ENCODE data around the gene H1-8.
"Not testable (repeated sequence)": the region's sequence is repeated elsewhere in the genome, so short reads cannot be mapped to it uniquely, and the experiment has no call there.

H1-8 gene

DNA sequence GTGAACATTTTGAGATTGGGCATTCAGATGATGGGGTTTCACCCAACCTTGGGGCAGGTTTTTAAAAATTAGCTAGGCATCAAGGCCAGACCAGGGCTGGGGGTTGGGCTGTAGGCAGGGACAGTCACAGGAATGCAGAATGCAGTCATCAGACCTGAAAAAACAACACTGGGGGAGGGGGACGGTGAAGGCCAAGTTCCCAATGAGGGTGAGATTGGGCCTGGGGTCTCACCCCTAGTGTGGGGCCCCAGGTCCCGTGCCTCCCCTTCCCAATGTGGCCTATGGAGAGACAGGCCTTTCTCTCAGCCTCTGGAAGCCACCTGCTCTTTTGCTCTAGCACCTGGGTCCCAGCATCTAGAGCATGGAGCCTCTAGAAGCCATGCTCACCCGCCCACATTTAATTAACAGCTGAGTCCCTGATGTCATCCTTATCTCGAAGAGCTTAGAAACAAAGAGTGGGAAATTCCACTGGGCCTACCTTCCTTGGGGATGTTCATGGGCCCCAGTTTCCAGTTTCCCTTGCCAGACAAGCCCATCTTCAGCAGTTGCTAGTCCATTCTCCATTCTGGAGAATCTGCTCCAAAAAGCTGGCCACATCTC, 8.4 kb upstream of the H1-8 start:
- no peak for DNase-seq

DNA sequence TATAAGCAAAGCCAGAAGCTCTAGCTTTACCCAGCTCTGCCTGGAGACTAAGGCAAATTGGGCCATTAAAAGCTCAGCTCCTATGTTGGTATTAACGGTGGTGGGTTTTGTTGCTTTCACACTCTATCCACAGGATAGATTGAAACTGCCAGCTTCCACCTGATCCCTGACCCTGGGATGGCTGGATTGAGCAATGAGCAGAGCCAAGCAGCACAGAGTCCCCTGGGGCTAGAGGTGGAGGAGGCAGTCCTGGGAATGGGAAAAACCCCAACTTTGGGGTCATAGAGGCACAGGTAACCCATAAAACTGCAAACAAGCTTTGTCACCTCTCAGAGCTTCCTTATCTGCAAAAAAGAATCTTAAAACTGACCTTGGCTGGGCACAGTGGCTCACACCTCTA, 7.9 kb upstream of the H1-8 start:
- no peak for DNase-seq

DNA sequence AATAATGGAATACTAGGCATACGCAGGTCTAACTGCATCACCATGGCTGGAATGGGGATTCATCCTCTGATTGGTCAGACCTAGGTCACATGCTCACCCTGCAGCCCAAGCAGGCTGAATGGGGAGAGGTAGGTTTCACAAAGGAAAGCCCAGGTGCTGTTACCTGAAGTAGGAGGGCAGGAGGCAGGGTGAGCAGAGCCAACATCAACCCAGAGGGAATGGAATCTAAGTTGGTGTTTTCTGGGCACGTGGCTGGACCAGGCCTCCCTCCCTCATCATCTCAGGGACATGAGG, 6.7 kb upstream of the H1-8 start:
- no peak for DNase-seq

DNA sequence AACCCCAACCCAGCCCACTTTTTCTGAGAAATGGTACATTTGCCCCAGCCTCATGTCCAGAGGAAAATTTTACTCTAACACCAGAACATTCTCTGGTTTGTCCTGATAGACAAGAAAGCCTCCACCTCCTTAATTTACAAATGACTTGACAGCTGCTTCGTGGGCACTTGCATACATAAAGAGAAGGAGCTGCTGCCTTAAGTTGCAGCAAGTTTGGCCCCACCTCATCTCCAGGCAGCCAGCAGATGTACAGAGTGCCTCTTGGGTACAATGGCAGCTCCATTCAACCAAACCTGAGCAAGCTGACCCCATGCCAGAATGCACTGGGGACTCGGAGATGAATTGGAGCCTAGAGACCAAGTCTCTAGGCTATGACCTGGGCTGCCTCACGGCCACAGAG, 6.2 kb upstream of the H1-8 start:
- no peak for DNase-seq

DNA sequence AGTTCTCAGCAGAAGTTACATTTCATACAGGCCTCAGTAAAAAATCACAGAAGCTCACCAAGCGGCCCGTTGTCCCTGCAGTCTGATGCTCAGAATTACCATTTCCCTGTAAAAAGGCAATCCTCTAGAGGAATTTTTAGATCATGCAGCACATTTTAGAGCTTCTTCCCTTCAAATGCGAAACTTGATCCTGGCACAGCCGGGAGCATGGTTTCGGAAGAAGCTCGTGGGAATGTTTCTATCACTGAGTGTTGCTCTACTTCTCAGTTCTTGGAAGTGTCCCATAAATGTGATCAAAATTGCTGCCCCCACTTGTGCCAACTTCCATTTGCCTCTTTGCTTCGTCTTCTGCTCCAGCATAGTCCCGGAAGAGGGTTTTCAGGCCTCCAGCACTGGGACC, 3.8 kb upstream of the H1-8 start:
- no peak for DNase-seq

DNA sequence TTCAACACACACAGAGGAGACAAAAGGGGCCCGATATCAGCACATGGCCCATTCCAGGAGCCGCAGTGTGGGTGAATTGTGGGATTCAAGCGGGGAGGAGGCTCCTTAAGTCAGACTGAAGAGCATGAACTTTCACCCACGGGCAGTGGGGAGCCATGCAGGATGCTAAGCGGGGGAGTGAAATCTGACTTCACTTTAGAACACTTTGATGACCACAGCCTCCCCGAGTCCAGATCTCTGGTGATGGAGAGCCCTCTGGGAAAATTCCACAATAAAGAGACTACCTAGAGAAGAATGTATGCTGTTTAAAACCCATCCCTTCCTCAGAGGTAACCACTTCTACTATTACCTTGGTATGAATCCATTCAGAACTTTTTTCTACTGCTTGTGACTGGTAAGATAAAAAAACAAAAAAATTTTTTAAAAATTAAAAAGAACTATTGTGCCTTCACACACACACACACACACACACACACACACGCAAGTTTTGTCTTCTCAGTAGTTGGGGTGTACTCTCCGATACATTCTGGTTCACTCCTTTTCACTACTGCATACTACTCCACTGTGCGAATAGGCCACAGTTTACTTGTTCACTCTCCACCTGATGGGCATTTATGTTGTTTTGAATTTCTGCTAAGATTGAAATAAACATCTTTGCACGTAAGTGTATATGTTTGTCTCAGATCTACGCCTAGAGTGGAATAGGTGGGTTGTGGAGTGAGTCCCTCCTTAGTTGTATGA, 2.0 kb upstream of the H1-8 start:
- no peak for DNase-seq

DNA sequence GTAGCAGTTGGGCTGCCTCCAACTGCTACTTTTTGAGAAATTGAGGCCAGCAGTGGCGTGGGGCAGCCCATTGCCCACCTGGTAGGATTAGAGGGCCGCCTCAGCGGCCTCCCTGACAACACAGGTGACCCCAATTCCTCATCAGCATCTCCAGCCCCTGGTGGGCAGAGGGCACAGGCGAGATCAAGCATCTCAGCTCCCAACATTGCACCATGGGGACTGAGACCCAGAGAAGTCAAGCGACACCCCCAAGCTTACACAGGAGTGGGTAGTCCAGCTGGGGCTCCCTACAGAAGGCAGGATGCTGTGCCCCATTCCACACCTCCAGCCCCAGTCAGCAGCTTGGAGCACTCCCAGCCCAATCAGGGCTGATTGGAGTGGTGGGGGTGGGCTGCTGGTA, 228 bp upstream of the H1-8 start:
- no peak for DNase-seq

DNA sequence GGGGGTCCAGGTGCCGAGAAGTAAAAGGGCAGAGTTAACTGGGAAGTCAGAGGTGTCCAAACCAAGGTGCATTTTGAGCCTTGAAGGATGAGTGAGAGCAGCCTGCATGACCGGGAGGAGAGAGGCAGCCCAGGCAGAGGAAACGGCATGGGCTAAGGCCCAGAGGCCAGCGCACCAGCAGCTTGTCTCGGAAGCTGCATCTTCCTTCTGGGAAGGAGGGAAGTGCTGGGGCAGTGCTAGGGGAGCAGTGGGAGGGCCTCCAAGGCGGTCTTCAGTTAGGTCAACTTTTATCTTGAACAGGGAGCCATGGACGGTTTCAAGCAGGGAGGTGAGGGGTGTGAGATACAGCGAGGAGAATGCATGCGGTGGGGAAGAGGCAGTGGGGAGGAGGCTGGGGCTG, 1.0 kb downstream of the H1-8 start:
- no peak for DNase-seq

DNA sequence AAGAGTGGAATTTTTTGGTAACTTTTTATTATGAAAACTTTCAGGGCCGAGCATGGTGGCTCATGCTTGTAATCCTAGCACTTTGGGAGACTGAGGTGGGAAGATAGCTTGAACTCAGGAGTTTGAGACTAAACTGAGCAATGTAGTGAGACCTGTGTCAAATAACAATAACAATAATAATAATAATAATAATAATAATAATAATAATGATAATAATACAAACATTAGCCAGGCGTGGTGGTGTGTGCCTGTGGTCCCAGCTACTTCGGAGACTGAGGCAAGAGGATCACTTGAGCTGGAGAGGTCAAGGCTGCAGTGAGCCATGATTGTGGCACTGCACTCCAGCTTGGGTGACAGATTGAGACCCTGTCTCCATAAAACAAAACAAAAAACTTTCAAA, 3.0 kb downstream of the H1-8 start:
- DNase-seq = not testable (repeated sequence)

DNA sequence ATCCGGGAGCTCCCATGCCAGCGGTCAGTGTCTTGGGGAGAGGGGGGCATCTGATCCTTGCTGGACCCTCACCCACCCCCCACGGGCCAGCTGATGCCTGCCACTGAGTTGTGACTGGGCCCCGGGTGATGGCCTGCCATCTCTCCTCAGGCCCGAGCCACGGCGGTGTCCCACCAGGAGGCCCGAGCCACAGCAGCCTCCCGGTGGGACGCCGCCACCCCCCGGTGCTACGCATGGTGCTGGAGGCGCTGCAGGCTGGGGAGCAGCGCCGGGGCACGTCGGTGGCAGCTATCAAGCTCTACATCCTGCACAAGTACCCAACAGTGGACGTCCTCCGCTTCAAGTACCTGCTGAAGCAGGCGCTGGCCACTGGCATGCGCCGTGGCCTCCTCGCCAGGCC, 4.3 kb downstream of the H1-8 start:
- no peak for DNase-seq

DNA sequence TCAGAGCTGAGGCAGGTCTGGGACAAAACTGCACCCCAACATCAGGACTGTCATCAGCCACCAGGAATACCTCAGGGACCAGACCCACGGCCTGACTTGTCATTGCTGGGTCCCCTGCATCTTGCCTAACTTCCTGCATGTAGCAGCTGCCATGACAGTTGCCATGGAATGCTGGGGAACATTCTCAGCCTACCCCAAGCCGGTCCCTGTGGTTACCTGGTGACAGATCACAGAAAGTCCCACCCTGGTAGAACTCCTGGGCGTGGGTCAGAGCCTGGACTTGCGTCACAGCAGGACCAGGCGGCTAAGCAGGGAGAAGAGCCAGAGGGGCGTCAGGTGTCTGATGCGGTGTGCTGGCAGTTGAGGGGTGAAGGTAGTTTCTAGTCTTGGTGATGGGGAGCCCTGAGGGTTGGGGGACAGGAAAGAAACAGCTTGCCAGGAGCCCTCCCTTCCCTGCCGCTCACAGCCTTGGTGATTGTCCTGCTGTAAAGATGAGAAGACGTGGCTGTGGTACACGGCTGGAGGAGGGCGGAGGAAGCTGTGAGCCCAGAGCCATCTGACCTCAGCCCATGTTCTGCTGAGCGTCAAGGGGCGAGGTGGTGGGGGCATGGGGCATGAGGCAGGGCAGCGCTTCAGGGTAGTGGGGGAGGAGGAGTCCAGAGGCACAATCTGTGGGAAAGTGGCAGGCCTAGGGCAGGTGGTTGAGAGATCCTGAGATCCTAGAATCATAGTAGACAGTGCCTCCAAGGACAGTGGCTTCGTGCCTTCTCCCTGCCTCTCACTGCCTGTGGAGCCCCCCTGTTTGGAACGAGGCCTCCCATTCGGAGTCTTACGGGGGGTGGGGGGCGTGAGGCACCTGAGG, 5.4 kb downstream of the H1-8 start:
- no peak for DNase-seq

DNA sequence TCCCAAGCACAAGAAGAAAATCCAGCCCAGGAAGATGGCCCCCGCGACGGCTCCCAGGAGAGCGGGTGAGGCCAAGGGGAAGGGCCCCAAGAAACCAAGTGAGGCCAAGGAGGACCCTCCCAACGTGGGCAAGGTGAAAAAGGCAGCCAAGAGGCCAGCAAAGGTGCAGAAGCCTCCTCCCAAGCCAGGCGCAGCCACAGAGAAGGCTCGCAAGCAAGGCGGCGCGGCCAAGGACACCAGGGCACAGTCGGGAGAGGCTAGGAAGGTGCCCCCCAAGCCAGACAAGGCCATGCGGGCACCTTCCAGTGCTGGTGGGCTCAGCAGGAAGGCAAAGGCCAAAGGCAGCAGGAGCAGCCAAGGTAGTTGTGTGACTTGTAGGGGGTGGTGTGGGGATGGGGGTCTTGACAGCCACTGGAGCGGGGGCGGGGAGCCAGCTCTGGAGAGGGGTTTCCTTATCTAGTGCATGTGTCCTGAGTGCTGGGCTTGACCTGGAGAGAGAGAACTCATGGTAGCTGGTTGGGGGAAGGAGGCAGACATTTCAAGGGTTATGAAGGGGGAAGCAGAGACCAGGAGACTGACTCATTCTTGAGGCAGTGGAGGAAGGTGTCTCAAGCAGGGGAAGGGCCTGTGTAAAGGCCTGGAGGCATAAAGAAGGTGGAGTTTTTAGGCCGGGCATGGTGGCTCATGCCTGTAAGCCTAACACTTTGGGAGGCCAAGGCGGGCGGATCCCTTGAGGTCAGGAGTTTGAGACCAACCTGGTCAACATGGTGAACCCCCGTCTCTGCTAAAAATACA, 6.2 kb downstream of the H1-8 start:
- no peak for DNase-seq

DNA sequence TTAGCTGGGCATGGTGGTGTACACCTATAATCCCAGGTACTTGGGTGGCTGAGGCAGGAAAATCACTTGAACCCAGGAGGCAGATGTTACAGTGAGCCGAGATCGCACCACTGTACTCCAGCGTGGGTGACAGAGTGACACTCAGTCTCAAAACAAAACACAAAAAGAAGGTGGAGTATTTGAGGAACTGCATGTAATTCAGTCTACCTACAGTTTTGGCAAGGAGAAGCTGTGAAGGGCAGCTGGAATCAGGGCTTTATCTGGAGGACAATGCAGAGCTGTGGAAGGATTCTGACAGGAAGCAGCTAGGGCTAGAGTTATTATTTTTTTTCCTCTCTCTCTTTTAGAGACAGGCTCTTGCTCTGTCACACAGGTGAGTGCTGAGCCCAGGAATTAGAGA, 6.8 kb downstream of the H1-8 start:
- no peak for DNase-seq

DNA sequence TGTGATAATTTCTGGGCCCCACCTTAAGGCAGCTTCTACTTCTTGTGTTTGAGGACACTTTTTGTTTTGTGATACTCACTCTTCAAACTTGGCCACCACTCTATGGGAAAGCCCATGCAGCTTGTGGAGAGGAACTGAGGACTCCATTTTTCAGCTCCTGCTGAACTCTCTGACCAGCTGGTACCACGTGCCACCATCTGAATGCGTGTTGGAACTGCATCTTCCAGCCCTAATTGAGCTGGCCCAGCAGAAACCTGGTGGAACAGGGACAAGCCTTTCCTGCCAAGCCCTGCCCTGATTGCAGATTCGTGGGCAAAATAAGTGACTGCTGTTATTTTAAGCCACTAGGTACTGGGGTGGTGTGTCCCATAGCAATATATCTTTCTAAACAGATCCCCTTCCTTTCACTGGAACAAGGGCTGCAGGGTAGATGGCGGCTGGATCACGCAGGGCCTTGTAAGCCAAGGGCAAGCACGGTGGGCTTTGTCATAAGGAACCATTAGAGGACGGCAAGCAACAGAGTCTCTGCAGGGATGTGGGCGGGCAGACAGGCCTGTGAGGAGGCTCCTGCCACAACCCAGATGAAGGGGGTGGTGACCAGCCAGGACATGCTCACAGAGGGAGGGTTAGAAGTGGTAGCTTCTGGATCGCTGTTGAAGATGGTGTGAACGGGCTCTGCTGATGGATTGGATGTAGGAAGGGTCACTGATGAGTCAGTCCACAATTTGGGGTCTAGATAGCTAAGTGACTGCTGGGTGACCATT, 9.5 kb downstream of the H1-8 start:
- no peak for DNase-seq

DNA sequence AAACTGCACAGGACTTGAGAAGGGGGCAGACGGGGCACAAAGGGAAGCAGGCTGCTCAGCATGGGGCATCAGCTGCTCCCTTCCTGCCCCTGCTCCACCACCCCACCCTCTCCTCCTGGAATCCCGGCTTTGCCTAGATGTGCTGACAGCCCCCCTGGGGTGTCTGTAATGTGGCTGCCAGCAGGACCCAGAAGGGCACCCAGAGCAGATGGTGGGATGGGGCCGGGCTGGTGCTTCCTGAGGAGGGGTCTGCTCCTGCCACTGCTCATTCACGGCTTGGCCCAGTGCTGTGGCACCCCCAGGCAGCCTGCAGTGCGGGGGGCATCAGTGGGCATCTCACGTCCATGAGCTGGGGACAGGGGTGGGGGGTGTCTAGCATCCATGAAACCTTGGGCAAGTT, 10.2 kb downstream of the H1-8 start:
- DNase-seq = no peak

DNA sequence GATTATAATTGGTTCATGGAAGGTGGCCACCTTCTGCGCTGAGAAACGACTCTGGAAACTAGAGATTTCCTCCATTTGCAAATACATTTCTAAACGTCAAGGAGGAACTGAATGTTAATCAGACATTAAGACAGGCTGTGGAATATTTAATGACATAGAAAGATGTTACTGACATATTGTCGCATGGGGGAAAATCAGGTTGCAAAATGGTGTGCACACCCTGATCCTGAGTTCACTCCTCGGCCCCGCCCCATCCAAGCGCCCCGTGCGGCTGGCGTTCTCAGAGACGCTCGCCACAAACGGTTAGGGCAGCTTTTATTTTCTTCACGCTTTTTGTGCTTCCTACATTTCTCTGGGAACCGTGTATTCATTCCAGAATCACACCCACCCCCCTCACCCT, 10.7 kb downstream of the H1-8 start:
- no peak for DNase-seq

DNA sequence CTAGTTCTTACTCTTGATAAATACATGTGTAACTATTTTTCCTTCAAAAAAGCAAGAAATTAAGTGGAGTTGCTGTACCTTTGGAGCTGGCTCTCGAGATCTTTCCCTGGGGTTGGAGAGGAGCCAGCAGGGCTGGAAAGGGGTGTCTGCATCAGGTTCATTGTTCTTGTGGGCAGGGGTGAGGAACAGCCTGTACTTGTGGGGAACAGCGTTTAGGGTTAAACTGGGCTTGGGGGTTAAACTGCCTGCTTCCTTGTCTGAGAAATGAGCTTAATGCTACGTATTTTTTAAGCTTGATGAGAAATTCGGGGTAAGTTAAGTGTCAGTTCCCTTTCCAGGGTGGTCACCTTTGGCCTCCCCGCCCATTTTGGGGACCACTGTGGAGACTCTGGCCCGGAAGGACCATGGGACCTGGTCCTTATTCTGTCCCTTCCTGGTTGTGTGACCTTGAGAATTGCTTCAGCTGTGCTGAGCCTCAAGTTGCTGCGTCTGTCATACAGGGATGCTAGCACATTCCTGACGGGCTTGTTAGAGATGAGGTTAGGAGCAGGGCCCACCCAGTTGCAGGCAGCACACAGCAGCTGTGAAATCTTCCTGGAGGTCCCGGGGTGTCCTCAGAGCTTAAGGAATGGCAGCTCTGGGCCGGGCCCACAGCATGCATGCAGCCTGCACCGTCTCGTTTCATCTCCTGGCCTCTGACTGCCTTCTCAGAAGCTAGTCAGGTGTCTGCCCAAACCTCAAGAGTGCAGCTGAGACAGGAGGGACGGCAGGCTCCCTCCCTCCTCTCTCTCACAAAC, 11.6 kb downstream of the H1-8 start:
- DNase-seq = no peak

DNA sequence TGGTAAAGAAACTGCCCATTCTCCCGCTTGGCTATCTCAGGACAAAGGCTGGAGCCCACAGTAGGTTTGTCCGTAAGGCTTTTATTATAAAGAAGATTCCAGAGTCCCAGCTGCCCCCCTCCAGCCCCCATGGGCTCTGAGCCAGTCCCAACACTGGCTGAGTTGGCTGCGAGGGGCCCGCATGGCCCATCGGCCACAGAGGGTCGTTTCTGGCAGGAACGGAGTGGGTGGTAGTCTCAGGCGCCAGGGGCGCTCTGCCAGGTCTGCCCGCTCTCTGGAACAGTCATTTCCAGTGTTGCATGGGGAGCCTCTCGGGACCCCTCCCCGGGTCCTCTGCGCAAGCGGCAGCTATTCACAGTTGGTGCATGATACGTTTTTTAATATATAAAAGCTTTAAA, 12.2 kb downstream of the H1-8 start:
- no peak for DNase-seq

DNA sequence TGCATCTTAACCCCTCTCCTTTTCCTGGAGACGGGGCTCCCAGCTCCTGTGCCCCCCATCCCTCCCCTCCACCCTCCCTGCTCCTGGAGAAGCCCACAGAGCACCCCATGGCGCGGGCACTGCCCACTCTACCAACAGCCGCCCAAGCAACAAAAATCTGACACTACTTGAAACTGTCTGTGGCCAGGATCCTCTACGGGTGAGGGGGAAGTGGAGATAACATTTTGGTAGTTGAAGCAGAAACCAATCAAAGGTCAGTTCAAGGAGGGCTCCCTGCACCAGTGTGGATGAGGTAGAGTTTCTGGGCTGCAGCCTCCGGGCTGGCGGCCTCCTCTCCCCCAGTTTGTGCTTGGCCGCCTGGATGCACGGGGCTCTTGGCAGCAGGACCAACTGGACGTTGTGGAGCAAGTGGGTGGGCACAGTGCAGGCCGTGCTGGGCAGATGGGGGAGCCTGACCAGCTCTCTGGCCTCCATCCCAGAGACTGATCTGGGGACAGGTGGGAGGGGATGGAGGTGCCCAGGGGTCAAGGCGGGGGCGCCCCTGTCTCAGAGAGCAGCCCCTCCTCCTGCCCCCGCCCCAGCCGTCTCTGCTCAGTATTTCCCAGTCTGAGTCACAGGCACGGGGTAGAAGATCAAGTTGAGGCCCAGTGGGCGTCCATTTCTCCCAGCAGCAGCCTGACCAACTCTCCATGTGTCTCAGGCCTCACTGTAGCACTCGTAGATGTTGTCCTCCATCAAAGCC, 12.8 kb downstream of the H1-8 start:
- no peak for DNase-seq

DNA sequence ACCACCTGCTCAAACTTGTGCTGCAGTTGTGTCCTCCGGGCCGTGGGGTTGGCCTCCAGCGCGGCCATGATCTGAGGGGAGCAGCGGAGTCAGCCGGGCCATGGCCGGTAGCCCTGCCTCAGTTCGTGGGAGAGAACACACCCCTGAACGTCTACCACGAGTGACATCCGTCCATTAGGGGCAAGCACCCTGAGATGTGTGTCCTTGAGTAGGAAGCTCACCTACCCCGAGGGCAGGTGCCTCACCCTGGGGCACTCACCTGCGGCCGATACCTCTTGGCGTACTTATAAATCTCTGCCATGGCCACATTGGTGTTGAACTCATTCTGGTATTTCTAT, 13.4 kb downstream of the H1-8 start:
- DNase-seq = no peak

DNA sequence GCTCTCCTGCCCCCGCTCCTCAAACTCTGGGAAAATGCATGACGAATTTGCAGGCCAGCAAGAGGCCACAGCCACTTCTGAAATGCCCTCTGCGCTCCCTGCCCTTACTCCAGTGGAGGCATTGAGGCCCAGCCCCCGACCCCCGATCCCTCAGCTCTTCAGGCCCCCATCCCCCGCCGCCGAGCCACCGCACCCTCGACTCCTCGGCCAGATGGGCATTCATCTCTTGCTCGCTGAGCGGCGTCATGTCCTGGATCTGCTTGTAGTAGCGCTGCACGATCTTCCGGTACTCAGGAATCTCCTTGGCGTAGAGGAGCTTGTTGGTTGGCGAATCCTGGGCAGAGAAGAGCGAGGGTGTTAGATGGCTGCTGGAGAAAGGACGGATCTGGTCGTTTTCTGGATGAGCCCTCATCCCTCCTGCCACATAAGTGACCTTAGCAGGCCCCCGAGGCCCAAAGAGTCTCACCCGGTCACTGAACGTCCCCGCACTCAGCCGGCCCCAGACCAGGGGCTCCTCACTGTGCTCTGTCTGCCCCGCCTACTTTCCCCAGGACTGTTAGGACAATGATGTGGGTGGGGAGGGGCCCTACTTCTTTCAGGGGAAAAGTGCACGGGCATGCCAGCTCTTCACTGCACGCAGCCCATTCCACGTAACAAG, 14.0 kb downstream of the H1-8 start:
- no peak for DNase-seq
